OCI-M1 (cell line): ENCODE results near the gene CFAP77.

Source experiments
- DNase-seq: peaks from one replicate; lab custom pipeline; 2025; lab: John Stamatoyannopoulos, UW

Gene CFAP77

GRCh38 chr9:132582276-132582785 lies 172.3 kb downstream of the CFAP77 start, which contains the start of gene BARHL1:
Gene BARHL1, plus strand, starts transcription at chr9:132582606. Its CDS starts 192 bp downstream, at chr9:132582798.
- no peak for DNase-seq

GRCh38 chr9:132582786-132583583 lies 173.0 kb downstream of the CFAP77 start:
- no peak for DNase-seq

GRCh38 chr9:132583584-132584304 lies 173.7 kb downstream of the CFAP77 start:
- no peak for DNase-seq

GRCh38 chr9:132584601-132585560 lies 174.9 kb downstream of the CFAP77 start:
- no peak for DNase-seq

GRCh38 chr9:132585954-132586829 lies 176.2 kb downstream of the CFAP77 start:
- DNase-seq, result no peak

- no peak for DNase-seq
These were observed 177.0 kb downstream of the CFAP77 start for GRCh38 chr9:132586830-132587591.

- DNase-seq, result no peak
These were observed 177.6 kb downstream of the CFAP77 start for GRCh38 chr9:132587592-132587955.

GRCh38 chr9:132588098-132588497 lies 178.1 kb downstream of the CFAP77 start:
- no peak for DNase-seq

GRCh38 chr9:132588501-132589147 lies 178.6 kb downstream of the CFAP77 start:
- DNase-seq, result no peak

GRCh38 chr9:132589148-132590036 lies 179.4 kb downstream of the CFAP77 start:
- DNase-seq, result no peak

GRCh38 chr9:132590037-132590317 lies 180.0 kb downstream of the CFAP77 start:
- DNase-seq, result no peak

- no peak for DNase-seq
These were observed 180.5 kb downstream of the CFAP77 start for GRCh38 chr9:132590318-132591182.

GRCh38 chr9:132591244-132591643 lies 181.2 kb downstream of the CFAP77 start:
- no peak for DNase-seq

GRCh38 chr9:132591751-132592314 lies 181.8 kb downstream of the CFAP77 start:
- DNase-seq, result no peak

- no peak for DNase-seq
These were observed 182.4 kb downstream of the CFAP77 start for GRCh38 chr9:132592451-132592850.

GRCh38 chr9:132594412-132594811 lies 184.4 kb downstream of the CFAP77 start:
- no peak for DNase-seq

- DNase-seq, result no peak
These were observed 185.3 kb downstream of the CFAP77 start for GRCh38 chr9:132595319-132595718.

- DNase-seq, result no peak
These were observed 186.2 kb downstream of the CFAP77 start for GRCh38 chr9:132596200-132596599.
